MM.1S (cell line): ENCODE data around the gene TDRD12.

Source experiments
- EZH2 ChIP-seq: fragments of 300-600 bp; sonication (generic); optimal IDR thresholded peaks from 2 replicates; pipeline ENCODE3; 2017; ENCODE audit warnings: low read depth, mild to moderate bottlenecking, antibody characterized with exemption, low read length, mixed read lengths
- EZH2phosphoT487 ChIP-seq: fragments of 300-600 bp; sonication (generic); IDR thresholded peaks from 2 replicates; pipeline ENCODE4 v1.6.1; 2018; ENCODE audit warnings: antibody characterized with exemption, low read length
- TF ChIP-seq, protein P1 (sequence below): fragments of 300-600 bp; sonication (generic); IDR thresholded peaks from 2 replicates; pipeline ENCODE4 v1.5.1; 2016; ENCODE audit warnings: antibody characterized with exemption, low read length, mixed read lengths

DNA sequence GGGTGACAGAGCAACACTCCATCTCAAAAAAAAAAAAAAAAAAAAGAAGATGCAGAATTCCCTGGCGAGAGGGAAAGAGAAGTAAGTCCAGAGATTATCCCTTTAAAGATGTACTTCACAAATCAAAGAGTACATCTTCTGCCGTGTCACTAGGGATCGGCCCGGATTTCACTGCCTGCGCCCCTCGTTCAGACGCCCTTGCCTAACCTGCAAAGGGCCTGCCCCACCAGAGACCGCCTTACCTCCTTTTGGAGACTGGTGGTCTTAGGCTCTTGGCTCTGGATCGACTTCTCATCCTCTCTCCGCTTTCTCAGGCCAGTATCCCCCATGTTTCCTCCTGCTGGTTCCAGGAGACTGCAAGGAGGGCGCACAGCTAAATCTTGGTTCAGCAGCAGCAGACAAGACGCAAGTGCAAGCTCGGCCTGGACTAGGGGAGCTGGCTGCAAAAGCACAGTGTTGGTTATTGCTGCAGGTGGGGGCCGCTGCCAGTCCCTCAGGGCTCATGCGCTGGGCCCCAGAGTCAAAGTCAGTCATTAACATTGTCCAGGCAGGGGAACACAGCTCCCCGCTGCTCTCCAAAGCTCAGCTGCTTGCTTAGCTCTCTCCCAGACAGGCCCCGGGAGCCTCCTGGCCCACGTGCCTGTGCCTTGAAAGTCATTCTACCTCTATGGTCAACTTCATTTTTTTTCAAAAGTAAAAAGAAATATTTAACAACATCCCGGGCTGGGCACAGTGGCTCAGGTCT is 148.8 kb downstream of the TDRD12 start:
- TF ChIP-seq EZH2 (no peak), EZH2phosphoT487 (no peak)
- TF ChIP-seq, protein P1, sequence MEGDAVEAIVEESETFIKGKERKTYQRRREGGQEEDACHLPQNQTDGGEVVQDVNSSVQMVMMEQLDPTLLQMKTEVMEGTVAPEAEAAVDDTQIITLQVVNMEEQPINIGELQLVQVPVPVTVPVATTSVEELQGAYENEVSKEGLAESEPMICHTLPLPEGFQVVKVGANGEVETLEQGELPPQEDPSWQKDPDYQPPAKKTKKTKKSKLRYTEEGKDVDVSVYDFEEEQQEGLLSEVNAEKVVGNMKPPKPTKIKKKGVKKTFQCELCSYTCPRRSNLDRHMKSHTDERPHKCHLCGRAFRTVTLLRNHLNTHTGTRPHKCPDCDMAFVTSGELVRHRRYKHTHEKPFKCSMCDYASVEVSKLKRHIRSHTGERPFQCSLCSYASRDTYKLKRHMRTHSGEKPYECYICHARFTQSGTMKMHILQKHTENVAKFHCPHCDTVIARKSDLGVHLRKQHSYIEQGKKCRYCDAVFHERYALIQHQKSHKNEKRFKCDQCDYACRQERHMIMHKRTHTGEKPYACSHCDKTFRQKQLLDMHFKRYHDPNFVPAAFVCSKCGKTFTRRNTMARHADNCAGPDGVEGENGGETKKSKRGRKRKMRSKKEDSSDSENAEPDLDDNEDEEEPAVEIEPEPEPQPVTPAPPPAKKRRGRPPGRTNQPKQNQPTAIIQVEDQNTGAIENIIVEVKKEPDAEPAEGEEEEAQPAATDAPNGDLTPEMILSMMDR = no peak
